GM10266 (cell line): ENCODE data around the gene PTPRJ.

Experiments
- DNase-seq: peaks from one replicate; pipeline ENCODE4 v3.0.0; 2012; ENCODE audit errors: extremely low spot score
- CTCF ChIP-seq: IDR thresholded peaks from 2 replicates; pipeline ENCODE4 v1.5.1; 2012; ENCODE audit warnings: mild to moderate bottlenecking, low read depth; ENCODE audit not compliant: control insufficient read depth, insufficient read depth; ENCODE audit errors: missing control alignments

Gene PTPRJ

DNA sequence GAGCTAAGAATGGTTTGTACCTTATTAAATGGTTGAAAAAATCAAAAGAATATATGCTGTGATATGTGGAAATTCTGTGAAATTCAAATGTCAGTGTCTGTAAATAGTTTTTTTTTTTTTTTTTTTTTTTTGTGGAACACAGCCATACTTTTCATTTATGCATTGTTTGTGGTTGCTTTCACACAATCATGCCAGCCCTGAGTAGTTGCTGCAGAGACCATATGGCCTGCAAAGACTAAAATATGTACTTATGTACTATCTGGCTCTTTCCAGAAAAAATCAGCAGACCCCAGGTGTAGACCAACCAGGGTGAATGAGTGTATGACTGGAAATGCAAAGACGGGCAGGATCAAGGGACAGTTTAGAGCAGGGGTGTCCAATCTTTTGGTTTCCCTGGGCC lies 98.3 kb downstream of the PTPRJ start:
- no peak for DNase-seq
- TF ChIP-seq CTCF: no peak

GRCh38 chr11:48079596-48079995 lies 99.2 kb downstream of the PTPRJ start:
- TF ChIP-seq CTCF: no peak
- no peak for DNase-seq

DNA sequence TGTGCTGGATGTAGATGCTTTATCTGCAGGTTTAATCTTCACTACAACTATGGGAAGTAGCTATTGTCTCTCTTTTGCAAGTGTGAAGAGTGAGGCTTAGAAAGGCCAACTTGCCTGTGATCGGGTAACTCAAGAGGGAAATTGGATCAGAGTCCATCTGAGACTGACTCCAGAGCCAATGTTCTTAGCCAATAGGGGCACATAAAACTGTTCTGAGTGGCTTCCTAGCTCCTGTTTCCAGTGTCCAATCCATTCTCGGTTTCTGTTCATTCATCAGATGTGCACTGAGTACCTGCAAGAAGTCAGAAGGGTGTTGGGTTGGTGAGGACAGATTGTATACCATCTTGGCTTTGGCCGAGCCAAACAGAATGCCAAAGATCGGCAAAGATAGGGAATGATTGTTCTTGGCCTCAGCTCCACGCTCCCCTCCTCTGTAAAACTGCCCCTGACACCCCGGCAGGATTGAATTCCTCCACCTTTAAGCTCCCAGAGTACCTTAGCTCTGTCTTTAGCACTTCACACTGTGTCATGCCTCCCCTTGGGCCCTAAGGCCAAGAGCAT lies 100.0 kb downstream of the PTPRJ start:
- DNase-seq: no peak
- no peak for TF ChIP-seq CTCF

- no peak for DNase-seq
- no peak for TF ChIP-seq CTCF
Measured at GRCh38 chr11:48081151-48082010, 101.0 kb downstream of the PTPRJ start.

GRCh38 chr11:48082771-48083170 lies 102.4 kb downstream of the PTPRJ start:
- no peak for DNase-seq

GRCh38 chr11:48083421-48083820 lies 103.1 kb downstream of the PTPRJ start:
- TF ChIP-seq CTCF: no peak
- DNase-seq: no peak

More at GRCh38 chr11:48082771-48083170, 102.4 kb downstream of the PTPRJ start:
- TF ChIP-seq CTCF: no peak

DNA sequence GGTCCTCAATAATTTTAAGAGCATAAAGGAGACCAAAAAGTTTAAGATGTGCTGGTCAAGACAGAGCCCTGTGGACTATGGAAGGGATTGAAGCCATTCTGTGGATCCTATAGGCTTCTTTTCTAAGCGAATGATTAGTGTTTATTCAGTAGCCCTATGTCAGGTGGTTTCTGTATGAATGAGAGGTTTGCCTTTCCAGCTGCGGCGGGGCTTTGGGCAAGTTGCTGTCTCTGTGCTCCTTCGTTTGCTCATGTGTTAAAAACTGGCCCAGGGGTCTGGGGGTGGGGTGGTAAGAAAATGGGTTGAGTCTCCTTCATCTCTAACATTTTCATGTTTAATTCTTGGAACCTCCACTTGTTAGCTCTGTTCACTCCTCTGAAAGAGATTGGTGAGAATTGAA lies 105.3 kb downstream of the PTPRJ start:
- DNase-seq: no peak
- TF ChIP-seq CTCF: no peak
